WTC11 (cell line): Measurements from ENCODE around the gene PHRF1. TPM values are rescaled to one million over a fixed set of nuclear protein-coding genes. Genes with fewer than 3 reads are reported as not detected.

Experiments used
- ATAC-seq: fragments of 200-7000 bp; cut with Tn5 transposase; 2 replicates; pipeline ENCODE4 v1.10.0; 2021; ENCODE audit warnings: mild to moderate bottlenecking, moderate library complexity
- CTCF ChIA-PET: fragments of 300-600 bp; sonication (Branson Sonifier 250); formaldehyde crosslinking; loops from one replicate; lab custom pipeline; 2021; ENCODE audit warnings: antibody characterized with exemption; lab: Charles Lee
- POLR2A ChIA-PET: fragments of 350-600 bp; sonication (Branson Sonifier 250); formaldehyde crosslinking; loops from one replicate; lab custom pipeline; 2021; ENCODE audit warnings: antibody characterized with exemption; lab: Charles Lee
- DNase-seq: peaks from one replicate; pipeline ENCODE4 v3.0.0; 2021; ENCODE audit warnings: low spot score
- H3K27ac Mint-ChIP-seq: 2 replicates; pipeline ENCODE4 v1.8.0; 2021; ENCODE audit warnings: mixed read lengths
- H3K27me3 Mint-ChIP-seq: 2 replicates; pipeline ENCODE4 v1.8.0; 2021; ENCODE audit warnings: low read depth, mild to moderate bottlenecking, moderate library complexity, mixed read lengths
- H3K36me3 Mint-ChIP-seq: 2 replicates; pipeline ENCODE4 v1.8.0; 2021; ENCODE audit warnings: mixed read lengths
- H3K4me1 Mint-ChIP-seq: 2 replicates; pipeline ENCODE4 v1.8.0; 2022; ENCODE audit warnings: mixed read lengths
- H3K4me3 Mint-ChIP-seq: 2 replicates; pipeline ENCODE4 v1.8.0; 2021; ENCODE audit warnings: mild to moderate bottlenecking, moderate library complexity, mixed read lengths
- H3K9me3 Mint-ChIP-seq: 2 replicates; pipeline ENCODE4 v1.8.0; 2021; ENCODE audit warnings: mixed read lengths
- ATF1 ChIP-seq: sonication (generic); formaldehyde crosslinking; IDR thresholded peaks from 2 replicates; pipeline ENCODE4 v1.8.1; 2023; ENCODE audit warnings: mild to moderate bottlenecking, moderate library complexity, missing genetic modification reagents
- ATF6 ChIP-seq: sonication (generic); formaldehyde crosslinking; IDR thresholded peaks from 2 replicates; pipeline ENCODE4 v1.8.1; 2023; ENCODE audit warnings: mild to moderate bottlenecking, missing genetic modification reagents
- CBFB ChIP-seq: sonication (generic); formaldehyde crosslinking; IDR thresholded peaks from 2 replicates; pipeline ENCODE4 v1.8.1; 2022; ENCODE audit warnings: mild to moderate bottlenecking, low read depth, missing genetic modification reagents
- CREM ChIP-seq: sonication (generic); formaldehyde crosslinking; IDR thresholded peaks from 2 replicates; pipeline ENCODE4 v1.8.1; 2022; ENCODE audit warnings: mild to moderate bottlenecking, missing genetic modification reagents, moderate library complexity
- E2F5 ChIP-seq: sonication (generic); formaldehyde crosslinking; IDR thresholded peaks from 2 replicates; pipeline ENCODE4 v1.8.1; 2022; ENCODE audit warnings: mild to moderate bottlenecking, moderate library complexity, missing genetic modification reagents
- ETV6 ChIP-seq: sonication (generic); formaldehyde crosslinking; IDR thresholded peaks from 2 replicates; pipeline ENCODE4 v1.8.1; 2022; ENCODE audit warnings: mild to moderate bottlenecking, missing genetic modification reagents
- GRHL2 ChIP-seq: fragments of 250-450 bp; sonication (Bioruptor Pico); IDR thresholded peaks from 2 replicates; pipeline ENCODE4 v1.8.0; 2022; ENCODE audit warnings: mild to moderate bottlenecking, moderate library complexity; ENCODE audit not compliant: insufficient replicate concordance, severe bottlenecking
- JAZF1 ChIP-seq: fragments of 250-450 bp; sonication (Bioruptor Pico); IDR thresholded peaks from 2 replicates; pipeline ENCODE4 v1.9.0; 2021; ENCODE audit warnings: moderate library complexity, mild to moderate bottlenecking, inconsistent platforms
- KAT7 ChIP-seq: sonication (generic); formaldehyde crosslinking; IDR thresholded peaks from 2 replicates; pipeline ENCODE4 v1.8.1; 2023; ENCODE audit warnings: missing genetic modification reagents, mild to moderate bottlenecking, borderline replicate concordance
- NFYB ChIP-seq: sonication (generic); formaldehyde crosslinking; conservative IDR thresholded peaks from 2 replicates; pipeline ENCODE4 v1.8.0; 2022; ENCODE audit warnings: low read depth, missing genetic modification reagents
- NR2C2 ChIP-seq: sonication (generic); formaldehyde crosslinking; IDR thresholded peaks from 2 replicates; pipeline ENCODE4 v1.8.0; 2022; ENCODE audit warnings: mild to moderate bottlenecking, missing genetic modification reagents
- NR3C1 ChIP-seq: sonication (generic); formaldehyde crosslinking; conservative IDR thresholded peaks from 2 replicates; pipeline ENCODE4 v1.8.1; 2023; ENCODE audit warnings: low read depth, mild to moderate bottlenecking, missing genetic modification reagents
- SP1 ChIP-seq: sonication (generic); formaldehyde crosslinking; conservative IDR thresholded peaks from 2 replicates; pipeline ENCODE4 v1.8.1; 2022; ENCODE audit warnings: missing genetic modification reagents
- STAT6 ChIP-seq: sonication (generic); formaldehyde crosslinking; conservative IDR thresholded peaks from 2 replicates; pipeline ENCODE4 v1.8.1; 2023; ENCODE audit warnings: mild to moderate bottlenecking, low read depth, missing genetic modification reagents, moderate library complexity
- TCF7 ChIP-seq: sonication (generic); formaldehyde crosslinking; IDR thresholded peaks from 2 replicates; pipeline ENCODE4 v1.8.0; 2022; ENCODE audit warnings: mild to moderate bottlenecking, low read depth, missing genetic modification reagents, moderate library complexity
- TEAD1 ChIP-seq: sonication (generic); formaldehyde crosslinking; IDR thresholded peaks from 2 replicates; pipeline ENCODE4 v1.8.0; 2022; ENCODE audit warnings: mild to moderate bottlenecking, missing genetic modification reagents
- ZNF121 ChIP-seq: sonication (generic); formaldehyde crosslinking; IDR thresholded peaks from 2 replicates; pipeline ENCODE4 v1.8.0; 2023; ENCODE audit warnings: missing genetic modification reagents
- ZNF138 ChIP-seq: sonication (generic); formaldehyde crosslinking; conservative IDR thresholded peaks from 2 replicates; pipeline ENCODE4 v1.8.1; 2022; ENCODE audit warnings: mild to moderate bottlenecking, moderate library complexity, missing genetic modification reagents
- ZNF232 ChIP-seq: sonication (generic); formaldehyde crosslinking; IDR thresholded peaks from 2 replicates; pipeline ENCODE4 v1.8.0; 2022; ENCODE audit warnings: mild to moderate bottlenecking, missing genetic modification reagents
- ZNF423 ChIP-seq: fragments of 250-450 bp; sonication (Bioruptor Pico); IDR thresholded peaks from 2 replicates; pipeline ENCODE4 v2.1.2; 2022; ENCODE audit warnings: mild to moderate bottlenecking, moderate library complexity
- total RNA-seq: library from RNA; stranded (reverse); gene quantifications from 3 replicates; pipeline ENCODE4 v1.2.3, GENCODE V29; 2021
- TF ChIP-seq, protein P1 (sequence below): sonication (generic); formaldehyde crosslinking; IDR thresholded peaks from 2 replicates; pipeline ENCODE4 v1.8.0; 2022; ENCODE audit warnings: mild to moderate bottlenecking, missing genetic modification reagents
- TF ChIP-seq, protein P2 (sequence below): fragments of 250-450 bp; sonication (Bioruptor Pico); conservative IDR thresholded peaks from 2 replicates; pipeline ENCODE4 v1.9.0; 2021; ENCODE audit warnings: mild to moderate bottlenecking
- TF ChIP-seq, protein P3 (sequence below): sonication (generic); formaldehyde crosslinking; IDR thresholded peaks from 2 replicates; pipeline ENCODE4 v1.8.0; 2023; ENCODE audit warnings: mild to moderate bottlenecking, missing genetic modification reagents

The PHRF1 gene
- total RNA-seq, 1 experiment from 2014 or later: 46.9 TPM

GRCh38 chr11:568306-569157 lies 7.7 kb upstream of the PHRF1 start:
- Mint-ChIP-seq H3K36me3 (0 out of 2 replicates have a peak, but pooled peaks cover 3% of the 10 kb centered on the region), H3K4me3 (peak overlapping the region; percentile 66), H3K27ac (no peak overlapping the region), H3K27me3 (peaks cover 8% of the 10 kb centered on the region), H3K4me1 (peaks cover 35% of the 10 kb centered on the region), H3K9me3 (no peaks in the 10 kb centered on the region)
- peak; percentile 95 for DNase-seq
- TF ChIP-seq, protein P1, sequence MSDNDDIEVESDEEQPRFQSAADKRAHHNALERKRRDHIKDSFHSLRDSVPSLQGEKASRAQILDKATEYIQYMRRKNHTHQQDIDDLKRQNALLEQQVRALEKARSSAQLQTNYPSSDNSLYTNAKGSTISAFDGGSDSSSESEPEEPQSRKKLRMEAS (CRISPR knock-in tag): no peak
- TF ChIP-seq ETV6 (CRISPR knock-in tag) (peak; percentile 48; the same call in 1 of the 2 replicates), SP1 (CRISPR knock-in tag) (peak; percentile 94), GRHL2 (no peak), ATF6 (no peak), CREM (CRISPR knock-in tag) (peak; percentile 55; the same call in 1 of the 2 replicates), STAT6 (CRISPR knock-in tag) (0 out of 2 replicates have a peak, but pooled peaks have one; percentile 76), NFYB (CRISPR knock-in tag) (peak; percentile 87), TCF7 (CRISPR knock-in tag) (no peak), E2F5 (CRISPR knock-in tag) (0 out of 2 replicates have a peak, but pooled peaks have one; percentile 38), KAT7 (no peak; the same call in 1 of the 2 replicates), TEAD1 (CRISPR knock-in tag) (peak; percentile 68; the same call in 1 of the 2 replicates), NR3C1 (CRISPR knock-in tag) (0 out of 2 replicates have a peak, but pooled peaks have one; percentile 33), ZNF121 (CRISPR knock-in tag) (no peak), ZNF423 (CRISPR knock-in tag) (peak; percentile 98), ATF1 (CRISPR knock-in tag) (no peak), ZNF232 (CRISPR knock-in tag) (no peak), ZNF138 (no peak), NR2C2 (CRISPR knock-in tag) (no peak), CBFB (CRISPR knock-in tag) (0 out of 2 replicates have a peak, but pooled peaks have one; percentile 33), JAZF1 (CRISPR knock-in tag) (no peak)
- TF ChIP-seq, protein P2, sequence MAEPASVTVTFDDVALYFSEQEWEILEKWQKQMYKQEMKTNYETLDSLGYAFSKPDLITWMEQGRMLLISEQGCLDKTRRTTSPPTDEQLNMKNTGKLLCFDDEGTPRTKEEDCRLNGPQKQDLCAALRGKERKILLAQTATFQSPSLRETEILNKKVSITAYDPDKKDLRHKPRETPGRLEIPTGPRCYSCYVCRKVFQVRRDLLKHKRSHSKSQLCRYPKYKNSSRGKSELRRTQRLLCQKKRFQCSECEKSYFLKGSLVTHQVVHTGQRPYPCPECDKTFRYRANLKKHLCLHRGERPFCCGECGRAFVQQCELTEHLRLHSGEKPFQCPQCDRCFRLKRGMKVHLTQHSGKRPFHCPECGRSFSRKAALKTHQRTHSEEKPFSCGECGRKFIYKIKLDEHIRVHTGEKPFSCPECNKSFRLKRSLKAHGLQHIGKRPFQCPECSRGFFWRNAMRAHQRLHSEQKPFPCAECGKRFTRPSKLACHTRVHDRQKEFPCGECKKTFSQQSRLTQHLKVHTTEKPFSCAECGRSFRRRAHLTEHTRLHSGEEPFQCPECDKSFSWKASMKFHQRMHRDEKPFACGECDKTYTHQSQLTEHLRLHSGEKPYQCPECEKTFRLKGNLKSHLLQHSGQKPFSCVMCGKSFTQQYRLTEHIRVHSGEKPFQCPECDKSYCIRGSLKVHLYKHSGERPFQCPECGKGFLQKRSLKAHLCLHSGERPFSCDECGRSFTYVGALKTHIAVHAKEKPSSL: no peak
- TF ChIP-seq, protein P3, sequence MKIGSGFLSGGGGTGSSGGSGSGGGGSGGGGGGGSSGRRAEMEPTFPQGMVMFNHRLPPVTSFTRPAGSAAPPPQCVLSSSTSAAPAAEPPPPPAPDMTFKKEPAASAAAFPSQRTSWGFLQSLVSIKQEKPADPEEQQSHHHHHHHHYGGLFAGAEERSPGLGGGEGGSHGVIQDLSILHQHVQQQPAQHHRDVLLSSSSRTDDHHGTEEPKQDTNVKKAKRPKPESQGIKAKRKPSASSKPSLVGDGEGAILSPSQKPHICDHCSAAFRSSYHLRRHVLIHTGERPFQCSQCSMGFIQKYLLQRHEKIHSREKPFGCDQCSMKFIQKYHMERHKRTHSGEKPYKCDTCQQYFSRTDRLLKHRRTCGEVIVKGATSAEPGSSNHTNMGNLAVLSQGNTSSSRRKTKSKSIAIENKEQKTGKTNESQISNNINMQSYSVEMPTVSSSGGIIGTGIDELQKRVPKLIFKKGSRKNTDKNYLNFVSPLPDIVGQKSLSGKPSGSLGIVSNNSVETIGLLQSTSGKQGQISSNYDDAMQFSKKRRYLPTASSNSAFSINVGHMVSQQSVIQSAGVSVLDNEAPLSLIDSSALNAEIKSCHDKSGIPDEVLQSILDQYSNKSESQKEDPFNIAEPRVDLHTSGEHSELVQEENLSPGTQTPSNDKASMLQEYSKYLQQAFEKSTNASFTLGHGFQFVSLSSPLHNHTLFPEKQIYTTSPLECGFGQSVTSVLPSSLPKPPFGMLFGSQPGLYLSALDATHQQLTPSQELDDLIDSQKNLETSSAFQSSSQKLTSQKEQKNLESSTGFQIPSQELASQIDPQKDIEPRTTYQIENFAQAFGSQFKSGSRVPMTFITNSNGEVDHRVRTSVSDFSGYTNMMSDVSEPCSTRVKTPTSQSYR (CRISPR knock-in tag): no peak
- POLR2A ChIA-PET: interaction anchor here (1.0 to 1.1 kb wide), 2 partner anchors 9 to 12 kb away, joined by 3 read pairs; no protein-coding TSS in a partner anchor
- ATAC-seq: peak; percentile 89
- CTCF ChIA-PET: interaction anchor here (0.6 to 5.8 kb wide), 5 partner anchors 9 to 119 kb away, joined by 3 to 32 read pairs (median 3); partner anchors contain the start of gene LMNTD2
